IMR-90 (cell line): ENCODE results near the gene EMILIN2. TPM values are rescaled to one million over a fixed set of nuclear protein-coding genes. Genes with fewer than 3 reads are reported as not detected.

Source experiments
- ATAC-seq: fragments of 200-7000 bp; cut with Tn5 transposase; 2 replicates; pipeline ENCODE4 v1.9.1; 2020; ENCODE audit warnings: low read depth, mild to moderate bottlenecking, moderate library complexity
- BruUV-seq: library from RNA; stranded (reverse); fragments of 400-500 nt; replicated peaks from 2 replicates; lab custom pipeline; 2021; lab: Mats Ljungman, UMichigan
- CTCF ChIA-PET: fragments of 300-600 bp; formaldehyde crosslinking; extraction: SDS; loops from one replicate; lab custom pipeline; 2021; ENCODE audit warnings: antibody characterized with exemption; lab: Yijun Ruan, JAX
- POLR2A ChIA-PET: fragments of 300-600 bp; sonication (Branson Sonifier 250); formaldehyde crosslinking; loops from one replicate; lab custom pipeline; 2022; ENCODE audit warnings: antibody characterized with exemption; ENCODE audit not compliant: unreplicated experiment; lab: Charles Lee
- DNase-seq: peaks from one replicate; pipeline ENCODE4 v3.0.0; 2013
- H2AFZ ChIP-seq: replicated peaks from 2 replicates; pipeline ENCODE3; 2013; ENCODE audit warnings: low read length, mild to moderate bottlenecking; ENCODE audit not compliant: poor library complexity
- H2AK5ac ChIP-seq: 2 replicates; pipeline ENCODE4 v1.6.1; 2013; ENCODE audit warnings: low read depth, low read length, inconsistent platforms
- H2AK9ac ChIP-seq: replicated peaks from 2 replicates; pipeline ENCODE3; 2013; ENCODE audit warnings: mild to moderate bottlenecking, low read depth, low read length, moderate library complexity; ENCODE audit not compliant: poor library complexity
- H2BK120ac ChIP-seq: 2 replicates; pipeline ENCODE4 v1.6.1; 2013; ENCODE audit warnings: low read depth, low read length, inconsistent platforms
- H2BK15ac ChIP-seq: 3 replicates; pipeline ENCODE4 v1.6.1; 2013; ENCODE audit warnings: low read depth, low read length, inconsistent platforms
- H2BK20ac ChIP-seq: 2 replicates; pipeline ENCODE4 v1.6.1; 2013; ENCODE audit warnings: low read depth, mild to moderate bottlenecking, inconsistent platforms, low read length, moderate library complexity
- H2BK5ac ChIP-seq: 2 replicates; pipeline ENCODE4 v1.6.1; 2013; ENCODE audit warnings: mild to moderate bottlenecking, low read depth, low read length, inconsistent platforms; ENCODE audit not compliant: poor library complexity, severe bottlenecking
- H3K14ac ChIP-seq: replicated peaks from 2 replicates; pipeline ENCODE4 v1.6.1; 2013; ENCODE audit warnings: low read depth, low read length, inconsistent platforms
- H3K18ac ChIP-seq: 2 replicates; pipeline ENCODE4 v1.6.1; 2013; ENCODE audit warnings: low read depth, low read length, control low read depth
- H3K23ac ChIP-seq: 2 replicates; pipeline ENCODE4 v1.6.1; 2013; ENCODE audit warnings: low read depth, low read length, inconsistent platforms
- H3K27ac ChIP-seq: 2 replicates; pipeline ENCODE4 v1.5.1; 2013; ENCODE audit warnings: mild to moderate bottlenecking, control low read depth, low read length; ENCODE audit not compliant: insufficient read depth
- H3K27me3 ChIP-seq: 2 replicates; pipeline ENCODE4 v1.6.1; 2013; ENCODE audit warnings: low read length; ENCODE audit not compliant: control insufficient read depth, insufficient read depth
- H3K36me3 ChIP-seq: 2 replicates; pipeline ENCODE4 v1.6.1; 2013; ENCODE audit warnings: low read length, mixed read lengths; ENCODE audit not compliant: control insufficient read depth, insufficient read depth
- H3K4ac ChIP-seq: 2 replicates; pipeline ENCODE4 v1.6.1; 2013; ENCODE audit warnings: low read depth, low read length, inconsistent platforms
- H3K4me1 ChIP-seq: 2 replicates; pipeline ENCODE4 v1.6.1; 2013; ENCODE audit warnings: low read length, mixed read lengths; ENCODE audit not compliant: control insufficient read depth, insufficient read depth
- H3K4me2 ChIP-seq: 2 replicates; pipeline ENCODE4 v1.6.1; 2013; ENCODE audit warnings: low read depth, mild to moderate bottlenecking, control low read depth, low read length, moderate library complexity
- H3K4me3 ChIP-seq: 2 replicates; pipeline ENCODE4 v1.5.1; 2013; ENCODE audit warnings: low read depth, mild to moderate bottlenecking, control low read depth, low read length, moderate library complexity; ENCODE audit not compliant: insufficient read depth
- H3K56ac ChIP-seq: 2 replicates; pipeline ENCODE4 v1.6.1; 2013; ENCODE audit warnings: low read length, inconsistent platforms; ENCODE audit not compliant: insufficient read depth; ENCODE audit errors: extremely low read depth
- H3K79me1 ChIP-seq, 2 experiments: 2 replicates each; pipeline ENCODE4 v1.6.1; 2013; ENCODE audit warnings: low read length in 2 of 2, inconsistent platforms in 1 of 2, low read depth in 1 of 2
- H3K9ac ChIP-seq: 2 replicates; pipeline ENCODE4 v1.6.1; 2013; ENCODE audit warnings: low read depth, low read length, control low read depth
- H3K9me1 ChIP-seq: 2 replicates; pipeline ENCODE4 v1.6.1; 2013; ENCODE audit warnings: low read length, inconsistent platforms; ENCODE audit not compliant: insufficient read depth
- H3K9me3 ChIP-seq: 2 replicates; pipeline ENCODE4 v1.6.1; 2013; ENCODE audit warnings: low read length; ENCODE audit not compliant: control insufficient read depth, insufficient read depth
- H4K20me1 ChIP-seq: 2 replicates; pipeline ENCODE4 v1.6.1; 2013; ENCODE audit warnings: low read length, inconsistent platforms; ENCODE audit not compliant: insufficient read depth
- H4K5ac ChIP-seq: 2 replicates; pipeline ENCODE4 v1.6.1; 2013; ENCODE audit warnings: mild to moderate bottlenecking, low read depth, low read length, control low read depth
- H4K8ac ChIP-seq, 2 experiments: 2 replicates each; pipeline ENCODE4 v1.6.1; 2013; ENCODE audit warnings: low read depth in 2 of 2, low read length in 2 of 2, control low read depth in 1 of 2, inconsistent platforms in 1 of 2
- H4K91ac ChIP-seq: 2 replicates; pipeline ENCODE4 v1.6.1; 2013; ENCODE audit warnings: low read depth, low read length, inconsistent platforms; ENCODE audit not compliant: insufficient read depth
- CHD1 ChIP-seq: IDR thresholded peaks from 2 replicates; pipeline ENCODE4 v1.6.1; 2012; ENCODE audit warnings: low read depth, low read length, improper control_type of control experiment
- USF2 ChIP-seq: fragments of 150-350 bp; IDR thresholded peaks from 2 replicates; pipeline ENCODE4 v1.6.1; 2017; ENCODE audit warnings: mild to moderate bottlenecking, antibody characterized with exemption, low read length, low read depth
- WGBS, 2 experiments: methylation state at CpG; one replicate each; pipeline versions ENCODE4 v1.1.5 to v1.1.7; 2013; ENCODE audit warnings: missing lambda C conversion rate in 2 of 2; ENCODE audit not compliant: insufficient read length in 1 of 2; ENCODE audit errors: extremely low coverage in 2 of 2; 5-methylcytosine and 5-hydroxymethylcytosine counted together
- dilution Hi-C: fragments of 300-500 bp; cut with HindIII; formaldehyde crosslinking; loops from one replicate; pipeline ENCODE4 v1.14.3; 2018; ENCODE audit warnings: low sequenced_read_pairs; ENCODE audit not compliant: unreplicated experiment
- in situ Hi-C: fragments of 300-500 bp; cut with MboI; formaldehyde crosslinking; loops from 3 replicates; pipeline ENCODE4 v1.14.3; 2019; ENCODE audit warnings: low sequenced_read_pairs, inconsistent platforms, mixed read lengths
- intact Hi-C: fragments of 100-400 bp; cut with micrococcal nuclease; formaldehyde crosslinking; loops from 2 replicates; pipeline ENCODE4 v1.10.0; 2022
- polyA plus RNA-seq, 3 experiments: library from polyadenylated mRNA; depleted of rRNA; stranded (reverse); fragments of >200 nt; gene quantifications; 2 replicates each; pipeline ENCODE4 v1.2.3, GENCODE V29; 2012; ENCODE audit warnings: low replicate concordance in 1 of 3
- total RNA-seq: library from RNA; depleted of rRNA; stranded (reverse); fragments of >200 nt; gene quantifications from 2 replicates; pipeline ENCODE4 v1.2.3, GENCODE V29; 2012

The EMILIN2 gene
- total and polyA plus RNA-seq, 2 of the 4 experiments (the other 2 are of a cell fraction), result under 0.01 to 0.14 TPM

DNA sequence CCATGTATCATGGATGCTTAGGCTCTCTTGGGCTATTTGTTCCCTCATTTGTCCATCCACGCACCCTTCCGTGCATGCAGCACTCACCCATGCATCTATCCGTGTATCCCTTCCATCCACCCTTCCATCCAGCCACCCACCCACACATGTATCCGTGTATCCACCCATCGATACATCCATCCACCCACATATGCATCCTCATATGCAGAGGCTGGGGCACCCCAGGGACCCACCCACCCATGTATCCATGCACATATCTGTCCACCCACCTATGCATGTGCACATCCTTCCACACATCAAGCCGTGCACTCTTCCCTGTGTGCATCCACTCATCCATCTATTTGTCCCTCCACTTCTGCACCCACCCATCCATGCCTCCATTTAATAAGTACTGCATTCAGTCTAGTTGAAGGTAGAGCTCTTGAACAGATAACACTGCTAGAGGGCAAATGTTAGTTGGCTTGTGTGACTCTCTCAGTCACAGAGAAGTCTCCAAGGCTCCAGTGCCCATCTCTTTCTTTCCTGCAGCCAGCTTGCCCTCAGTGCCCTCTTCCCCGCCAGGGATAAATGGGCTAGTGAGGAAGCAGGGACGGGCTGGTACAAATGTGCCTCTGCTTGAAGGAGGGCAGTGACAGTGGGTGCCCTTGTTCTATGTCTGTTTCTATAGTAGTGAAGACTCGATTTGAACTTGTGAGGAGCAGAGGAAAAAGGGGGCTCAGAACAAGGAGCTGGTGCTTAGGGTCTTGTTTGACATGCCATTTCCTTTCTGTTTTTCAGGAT is 61.5 kb downstream of the EMILIN2 start:
- no peaks in the 10 kb centered on the region for H3K4me1 ChIP-seq
- no TSS peak for BruUV-seq
- H3K18ac ChIP-seq, result no peak overlapping the region
- H3K36me3 ChIP-seq, result peaks cover 4% of the 10 kb centered on the region
- H3K56ac ChIP-seq, result no peak overlapping the region
- 100% methylated on average over 4 of the region's 9 CpGs; no CpG with 5 or more reads in 1 of the 2 experiments for WGBS, 2 experiments
- no peak overlapping the region for H2BK20ac ChIP-seq
- ChIA-PET CTCF (no interaction called here), POLR2A (no interaction called here)
- H3K27me3 ChIP-seq, result peaks cover 40% of the 10 kb centered on the region
- H3K9me1 ChIP-seq, result peaks cover 8% of the 10 kb centered on the region
- H2BK15ac ChIP-seq, result no peak overlapping the region
- ATAC-seq (no peak), DNase-seq (no peak)
- H3K79me1 ChIP-seq, result no peaks in the 10 kb centered on the region
- H3K14ac ChIP-seq, result no peak overlapping the region
- dilution Hi-C loops, result no loop called here
- no peak overlapping the region for H3K9ac ChIP-seq
- TF ChIP-seq USF2, result no peak
- no peak for TF ChIP-seq CHD1
- no peak overlapping the region for H3K4ac ChIP-seq
- in situ Hi-C loops, result no loop called here
- intact Hi-C loops, result no loop called here
- no peak overlapping the region for H3K4me3 ChIP-seq
- H2BK120ac ChIP-seq, result no peak overlapping the region
- H3K4me2 ChIP-seq, result no peak overlapping the region
- H2AK5ac ChIP-seq, result no peak overlapping the region
- H3K23ac ChIP-seq, result no peak overlapping the region
- H2AFZ ChIP-seq, result no peak overlapping the region
- H4K5ac ChIP-seq, result no peak overlapping the region
- no peak overlapping the region for H4K8ac ChIP-seq
- no peaks in the 10 kb centered on the region for H3K9me3 ChIP-seq
- no peak overlapping the region for H3K27ac ChIP-seq
- H2AK9ac ChIP-seq, result no peak overlapping the region
- H4K91ac ChIP-seq, result no peak overlapping the region
- no peaks in the 10 kb centered on the region; the same call in 1 of the 2 replicates for H4K20me1 ChIP-seq
- H2BK5ac ChIP-seq, result no peak overlapping the region
